ENCODE results near the gene ANKDD1A.

- TF ChIP-seq CTCF (IDR thresholded peaks at IDR 0.05) (no peak), POLR2A (IDR thresholded peaks at IDR 0.05) (no peak)
Measured at GRCh38 chr15:64926661-64927060, 15.0 kb downstream of the ANKDD1A start.

All from esophagus squamous epithelium (tissue), 4 donors.